DOHH2 (cell line): Measurements from ENCODE around the gene PLEKHG4.

Source experiments
- H3F3A ChIP-seq: fragments of 200-600 bp; sonication (generic), shearing (Covaris generic); 2 replicates; pipeline ENCODE4 v1.6.0; 2016; ENCODE audit warnings: antibody characterized with exemption, mild to moderate bottlenecking; ENCODE audit not compliant: control insufficient read depth, insufficient read depth
- H3K27ac ChIP-seq: fragments of 200-600 bp; sonication (generic); 2 replicates; pipeline ENCODE4 v1.5.1; 2014; ENCODE audit warnings: low read depth, mild to moderate bottlenecking, low read length, moderate library complexity
- H3K27me3 ChIP-seq: fragments of 200-600 bp; sonication (generic); 2 replicates; pipeline ENCODE4 v1.6.1; 2014; ENCODE audit warnings: mild to moderate bottlenecking, low read length, mixed read lengths; ENCODE audit not compliant: control insufficient read depth
- H3K36me3 ChIP-seq: fragments of 200-600 bp; sonication (generic); 2 replicates; pipeline ENCODE4 v1.6.1; 2014; ENCODE audit warnings: mild to moderate bottlenecking, low read length, moderate library complexity, mixed read lengths; ENCODE audit not compliant: control insufficient read depth
- H3K4me1 ChIP-seq: fragments of 200-600 bp; sonication (generic); 2 replicates; pipeline ENCODE4 v1.6.1; 2014; ENCODE audit warnings: mild to moderate bottlenecking, low read length, mixed read lengths; ENCODE audit not compliant: control insufficient read depth
- H3K4me2 ChIP-seq: fragments of 200-600 bp; sonication (generic); 2 replicates; pipeline ENCODE4 v1.6.0; 2014; ENCODE audit warnings: mild to moderate bottlenecking, low read length, moderate library complexity
- H3K4me3 ChIP-seq: fragments of 200-600 bp; sonication (generic); 2 replicates; pipeline ENCODE4 v1.5.1; 2014; ENCODE audit warnings: mild to moderate bottlenecking, low read length, mixed read lengths
- H3K79me2 ChIP-seq: fragments of 200-600 bp; sonication (generic); 2 replicates; pipeline ENCODE4 v1.6.1; 2014; ENCODE audit warnings: mild to moderate bottlenecking, low read length, mixed read lengths; ENCODE audit not compliant: control insufficient read depth
- H3K9me2 ChIP-seq: fragments of 200-600 bp; sonication (generic); replicated peaks from 2 replicates; pipeline ENCODE4 v1.6.1; 2014; ENCODE audit warnings: mild to moderate bottlenecking, low read length, mixed read lengths; ENCODE audit not compliant: control insufficient read depth
- H3K9me3 ChIP-seq: fragments of 200-600 bp; sonication (generic); 2 replicates; pipeline ENCODE4 v1.6.1; 2014; ENCODE audit warnings: antibody characterized with exemption, low read length, mixed read lengths; ENCODE audit not compliant: control insufficient read depth, insufficient read depth
- H4K20me1 ChIP-seq: fragments of 200-600 bp; sonication (generic); 2 replicates; pipeline ENCODE4 v1.6.0; 2014; ENCODE audit warnings: low read depth, mild to moderate bottlenecking, antibody characterized with exemption, low read length, moderate library complexity; ENCODE audit not compliant: control insufficient read depth, insufficient read depth
- EZH2phosphoT487 ChIP-seq: fragments of 200-600 bp; sonication (generic); IDR thresholded peaks from 2 replicates; pipeline ENCODE4 v1.6.1; 2017; ENCODE audit warnings: borderline replicate concordance, mild to moderate bottlenecking, antibody characterized with exemption, low read length, moderate library complexity, mixed read lengths
- TF ChIP-seq, protein P1 (sequence below): fragments of 200-600 bp; sonication (generic); IDR thresholded peaks from one replicate; pipeline ENCODE4 v1.5.1; 2014; ENCODE audit warnings: antibody characterized with exemption, mild to moderate bottlenecking, low read depth, low read length; ENCODE audit not compliant: poor library complexity, severe bottlenecking

Gene PLEKHG4

DNA sequence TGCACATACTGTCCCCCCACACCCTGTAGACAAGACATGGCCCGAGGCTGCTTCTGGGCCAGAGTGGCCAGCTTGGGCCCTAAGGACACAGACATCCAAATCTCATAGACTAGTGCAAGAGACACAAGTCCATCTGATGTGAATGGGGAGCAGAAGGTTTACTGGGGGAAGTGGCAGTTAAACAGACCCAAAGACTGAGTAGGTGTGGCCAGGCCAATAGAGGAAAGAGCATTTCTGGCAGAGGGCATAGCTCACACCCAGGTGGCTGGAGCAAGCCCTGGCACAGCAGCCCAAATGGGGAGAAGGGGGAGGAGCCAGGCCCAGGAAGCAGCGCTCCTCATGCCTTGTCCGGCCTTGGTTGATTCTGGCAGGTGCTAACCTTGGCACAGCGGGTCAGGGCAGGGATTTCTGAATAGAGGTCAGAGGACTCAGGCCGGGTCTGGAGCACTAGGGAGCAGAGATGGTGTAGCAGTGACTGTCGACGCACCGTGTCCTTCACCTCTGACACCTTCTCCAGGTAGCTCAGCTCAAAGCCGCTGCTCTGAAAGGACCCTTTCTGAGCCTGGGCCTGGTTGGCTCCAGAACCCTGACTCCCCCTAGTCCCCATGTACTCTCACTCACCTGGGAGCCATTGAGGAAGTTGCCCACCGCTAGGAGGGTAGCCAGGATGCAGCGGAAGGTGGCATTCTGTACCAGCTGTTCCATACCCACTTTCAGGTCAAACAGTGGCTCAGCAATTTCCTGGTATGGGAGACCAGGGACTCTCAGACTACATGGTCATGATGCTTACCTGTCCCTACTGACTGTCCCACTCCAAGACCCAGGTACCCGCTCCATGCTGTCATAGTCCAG is 48.3 kb upstream of the PLEKHG4 start:
- Histone ChIP-seq H3K36me3 (peaks cover 41% of the 10 kb centered on the region), H3K4me3 (no peak overlapping the region), H3K9me3 (no peaks in the 10 kb centered on the region), H3K27me3 (no peaks in the 10 kb centered on the region), H3K27ac (no peak overlapping the region), H3K4me1 (peaks cover 16% of the 10 kb centered on the region), H4K20me1 (peaks cover 2% of the 10 kb centered on the region; the same call in 1 of the 2 replicates), H3K9me2 (no peaks in the 10 kb centered on the region), H3F3A (no peaks in the 10 kb centered on the region), H3K79me2 (peaks cover 21% of the 10 kb centered on the region), H3K4me2 (no peak overlapping the region)
- TF ChIP-seq, protein P1, sequence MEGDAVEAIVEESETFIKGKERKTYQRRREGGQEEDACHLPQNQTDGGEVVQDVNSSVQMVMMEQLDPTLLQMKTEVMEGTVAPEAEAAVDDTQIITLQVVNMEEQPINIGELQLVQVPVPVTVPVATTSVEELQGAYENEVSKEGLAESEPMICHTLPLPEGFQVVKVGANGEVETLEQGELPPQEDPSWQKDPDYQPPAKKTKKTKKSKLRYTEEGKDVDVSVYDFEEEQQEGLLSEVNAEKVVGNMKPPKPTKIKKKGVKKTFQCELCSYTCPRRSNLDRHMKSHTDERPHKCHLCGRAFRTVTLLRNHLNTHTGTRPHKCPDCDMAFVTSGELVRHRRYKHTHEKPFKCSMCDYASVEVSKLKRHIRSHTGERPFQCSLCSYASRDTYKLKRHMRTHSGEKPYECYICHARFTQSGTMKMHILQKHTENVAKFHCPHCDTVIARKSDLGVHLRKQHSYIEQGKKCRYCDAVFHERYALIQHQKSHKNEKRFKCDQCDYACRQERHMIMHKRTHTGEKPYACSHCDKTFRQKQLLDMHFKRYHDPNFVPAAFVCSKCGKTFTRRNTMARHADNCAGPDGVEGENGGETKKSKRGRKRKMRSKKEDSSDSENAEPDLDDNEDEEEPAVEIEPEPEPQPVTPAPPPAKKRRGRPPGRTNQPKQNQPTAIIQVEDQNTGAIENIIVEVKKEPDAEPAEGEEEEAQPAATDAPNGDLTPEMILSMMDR = no peak
- TF ChIP-seq EZH2phosphoT487 = no peak

DNA sequence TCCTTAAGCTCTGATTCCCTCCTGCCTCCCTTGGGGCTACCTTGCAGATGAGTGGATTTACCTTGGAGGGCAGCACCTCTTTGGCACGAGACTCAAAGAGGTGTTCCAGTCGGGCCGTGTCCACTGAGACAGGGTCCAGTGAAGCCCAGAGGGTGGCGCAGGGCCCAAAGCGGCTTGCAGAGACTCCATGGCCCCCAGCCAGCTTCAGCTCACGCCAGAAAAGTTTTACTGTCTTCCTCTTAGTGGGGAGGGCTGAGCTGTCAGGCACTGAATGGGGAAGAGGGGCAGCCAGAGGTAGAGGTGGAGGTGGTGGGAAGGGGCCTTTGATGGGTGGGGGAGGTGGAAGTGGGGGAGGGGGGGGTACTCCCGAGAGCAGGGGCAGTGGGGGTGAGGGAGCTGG is 45.7 kb upstream of the PLEKHG4 start:
- Histone ChIP-seq H3K4me1 (peaks cover 5% of the 10 kb centered on the region), H3K4me3 (no peak overlapping the region), H3K79me2 (no peaks in the 10 kb centered on the region; the same call in 1 of the 2 replicates), H3K27ac (no peak overlapping the region), H4K20me1 (peaks cover 5% of the 10 kb centered on the region; the same call in 1 of the 2 replicates), H3K4me2 (no peak overlapping the region), H3K27me3 (no peaks in the 10 kb centered on the region), H3K36me3 (peaks cover 43% of the 10 kb centered on the region), H3K9me3 (no peaks in the 10 kb centered on the region), H3F3A (no peaks in the 10 kb centered on the region), H3K9me2 (no peaks in the 10 kb centered on the region)
- TF ChIP-seq, protein P1 = no peak
- TF ChIP-seq EZH2phosphoT487 = no peak

DNA sequence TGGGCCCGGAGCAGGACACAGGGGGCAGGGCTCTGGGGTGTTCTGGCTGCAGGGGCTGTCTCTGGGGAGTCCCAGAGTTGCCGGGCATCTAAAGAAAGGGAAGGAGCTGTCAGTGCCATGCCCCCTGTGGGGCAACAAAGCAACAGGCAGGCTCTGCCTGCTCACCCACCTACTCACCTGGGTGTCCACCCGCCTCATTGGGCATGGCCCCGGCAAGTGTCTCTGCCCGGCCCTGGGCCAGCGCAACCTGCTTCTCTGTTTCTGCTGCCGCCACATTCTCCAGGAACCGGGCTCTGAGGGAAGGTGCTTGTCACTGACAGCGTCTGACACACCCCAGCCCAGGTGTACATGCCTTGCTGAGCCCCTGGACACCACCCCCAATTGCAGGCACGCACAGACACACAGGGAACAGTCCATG is 45.1 kb upstream of the PLEKHG4 start:
- Histone ChIP-seq H3K27me3 (no peaks in the 10 kb centered on the region), H3F3A (no peaks in the 10 kb centered on the region), H3K9me2 (no peaks in the 10 kb centered on the region), H3K79me2 (no peaks in the 10 kb centered on the region), H3K4me3 (no peak overlapping the region), H4K20me1 (peaks cover 5% of the 10 kb centered on the region; the same call in 1 of the 2 replicates), H3K4me1 (peaks cover 5% of the 10 kb centered on the region), H3K4me2 (no peak overlapping the region), H3K27ac (no peak overlapping the region), H3K9me3 (no peaks in the 10 kb centered on the region), H3K36me3 (peaks cover 37% of the 10 kb centered on the region)
- TF ChIP-seq, protein P1 = no peak
- no peak for TF ChIP-seq EZH2phosphoT487
